GM19239 (cell line): ENCODE data around the gene TMEM273.
"Not testable (repeated sequence)": the region's sequence is repeated elsewhere in the genome, so short reads cannot be mapped to it uniquely, and the experiment has no call there.

Experiments
- DNase-seq: peaks from one replicate; pipeline ENCODE4 v3.0.0; 2011; ENCODE audit warnings: low spot score; ENCODE audit not compliant: insufficient read length
- FAIRE-seq: peaks from 2 replicates; lab custom pipeline; 2011; peaks lifted over from hg19 to GRCh38; lab: Jason Lieb, UNC

Gene TMEM273

GRCh38 chr10:49207113-49207512 lies 18.9 kb upstream of the TMEM273 start:
- peak; percentile 84 for FAIRE-seq
- DNase-seq = no peak

DNA sequence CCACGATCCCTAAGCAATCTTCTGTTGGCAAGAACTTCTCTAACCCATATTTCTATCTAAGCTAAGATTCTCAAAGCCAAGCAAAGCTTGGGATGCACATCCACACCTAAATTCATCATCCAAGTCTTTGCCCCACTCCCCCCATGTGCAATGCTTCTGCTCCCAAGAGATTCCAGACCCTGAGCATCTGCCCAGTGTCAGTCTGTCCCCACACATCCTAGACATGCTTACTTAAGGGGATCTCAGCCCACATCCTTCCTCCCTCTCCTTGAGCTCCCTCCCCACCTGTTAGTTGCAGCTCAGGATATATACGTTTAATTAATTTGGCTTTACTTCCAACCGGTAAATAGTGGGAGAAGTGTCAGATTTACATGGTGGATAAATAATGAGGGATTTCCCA lies 17.0 kb upstream of the TMEM273 start:
- FAIRE-seq (no peak), DNase-seq (no peak)

- DNase-seq (no peak), FAIRE-seq (no peak)
These were observed 15.9 kb upstream of the TMEM273 start for GRCh38 chr10:49204119-49204518.

DNA sequence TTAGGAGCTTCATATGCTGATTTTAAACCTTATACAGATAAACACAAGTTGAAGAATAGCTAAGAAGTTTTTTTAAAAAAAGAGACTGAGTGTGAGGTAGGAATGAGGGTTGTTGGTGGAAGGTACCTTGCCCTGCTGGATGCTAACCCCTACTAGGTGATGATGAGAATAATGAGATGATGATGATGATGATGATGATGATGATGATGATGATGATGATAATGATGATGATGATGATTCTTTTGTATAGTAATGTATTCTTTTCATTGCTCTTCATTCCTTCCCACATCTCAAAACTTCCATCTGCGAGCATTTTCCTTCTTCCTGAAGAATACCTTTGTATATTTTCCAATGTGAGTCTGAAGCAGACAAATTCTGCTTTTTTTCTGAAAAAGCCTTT lies 14.1 kb upstream of the TMEM273 start:
- no peak for FAIRE-seq

GRCh38 chr10:49200854-49201253 lies 12.7 kb upstream of the TMEM273 start:
- FAIRE-seq (no peak), DNase-seq (no peak)

More for the DNA sequence above, 14.1 kb upstream of the TMEM273 start:
- no peak for DNase-seq

DNA sequence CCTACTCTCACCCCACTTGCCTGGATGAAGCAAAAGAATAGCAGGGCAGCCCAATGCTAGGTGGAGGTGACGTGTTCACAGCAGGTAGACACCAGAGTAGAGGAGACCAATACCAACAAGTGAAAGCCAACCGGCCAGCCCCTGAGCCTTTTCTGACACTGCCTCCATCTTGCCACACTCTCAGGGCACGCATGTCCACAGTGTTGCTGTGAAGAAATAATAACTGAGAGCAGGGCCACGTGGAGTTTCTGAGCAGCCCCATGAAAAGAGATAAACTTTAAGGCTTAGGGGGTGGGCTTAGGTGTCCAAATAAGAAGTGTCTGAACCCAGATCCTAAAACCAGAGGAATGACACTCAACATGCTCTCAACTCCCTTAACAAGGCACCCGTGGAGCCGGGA lies 9.0 kb upstream of the TMEM273 start:
- FAIRE-seq (no peak), DNase-seq (no peak)

GRCh38 chr10:49195864-49196263 lies 7.7 kb upstream of the TMEM273 start:
- not testable (repeated sequence) for DNase-seq, FAIRE-seq

DNA sequence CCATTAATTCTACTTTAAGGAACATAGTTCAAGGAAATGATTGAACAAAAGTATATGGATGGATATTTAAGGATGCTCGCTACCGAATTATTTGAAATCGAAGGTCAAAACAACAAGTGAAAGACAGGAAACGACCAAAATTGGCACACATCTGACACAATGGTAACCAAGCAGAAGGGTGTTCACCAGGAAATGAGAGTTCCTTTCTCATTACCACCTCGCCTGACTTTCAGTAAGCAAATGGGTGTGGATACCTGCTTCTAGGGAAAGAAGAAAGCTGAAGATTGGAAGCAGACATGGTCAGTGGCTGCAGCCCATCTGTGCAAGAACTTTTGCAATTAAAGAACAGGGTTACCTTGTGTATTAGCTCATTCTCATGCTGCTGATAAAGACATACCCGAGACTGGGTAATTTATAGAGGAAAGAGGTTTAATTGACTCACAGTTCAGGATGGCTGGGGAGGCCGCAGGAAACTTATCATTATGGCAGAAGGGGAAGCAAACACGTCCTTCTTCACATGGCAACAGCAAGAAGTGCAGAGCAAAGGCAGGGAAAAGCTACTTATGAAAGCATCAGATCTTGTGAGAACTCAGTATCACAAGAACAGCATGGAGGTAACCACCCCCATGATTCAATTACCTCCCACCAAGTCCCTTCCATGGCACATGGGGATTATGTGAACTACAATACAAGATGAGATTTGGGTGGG lies 6.2 kb upstream of the TMEM273 start:
- DNase-seq = no peak
- peak; percentile 88 for FAIRE-seq

- FAIRE-seq = peak; percentile 89
- DNase-seq = no peak
These were observed 3.2 kb upstream of the TMEM273 start for GRCh38 chr10:49191349-49191748.

DNA sequence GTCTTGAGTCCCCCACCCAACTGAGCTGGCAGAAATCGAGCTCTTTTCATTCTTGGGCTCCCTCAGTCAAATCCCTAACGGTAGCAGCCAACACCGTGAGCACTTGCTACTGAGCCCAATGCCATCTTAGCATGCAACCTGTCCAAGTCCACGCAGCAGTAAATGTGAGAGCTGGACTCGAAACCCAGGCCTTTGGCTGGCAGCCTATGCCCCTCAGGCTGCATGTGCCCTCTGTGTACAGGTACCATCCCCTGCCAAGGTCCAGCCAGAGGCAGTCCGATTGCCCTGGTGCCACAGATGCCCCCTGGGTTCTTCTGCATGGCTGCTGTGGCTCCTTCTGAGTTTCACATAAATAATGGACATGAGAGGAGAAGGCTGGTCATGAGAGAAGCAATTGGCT lies 1.2 kb upstream of the TMEM273 start:
- no peak for DNase-seq
- FAIRE-seq = peak; percentile 79

DNA sequence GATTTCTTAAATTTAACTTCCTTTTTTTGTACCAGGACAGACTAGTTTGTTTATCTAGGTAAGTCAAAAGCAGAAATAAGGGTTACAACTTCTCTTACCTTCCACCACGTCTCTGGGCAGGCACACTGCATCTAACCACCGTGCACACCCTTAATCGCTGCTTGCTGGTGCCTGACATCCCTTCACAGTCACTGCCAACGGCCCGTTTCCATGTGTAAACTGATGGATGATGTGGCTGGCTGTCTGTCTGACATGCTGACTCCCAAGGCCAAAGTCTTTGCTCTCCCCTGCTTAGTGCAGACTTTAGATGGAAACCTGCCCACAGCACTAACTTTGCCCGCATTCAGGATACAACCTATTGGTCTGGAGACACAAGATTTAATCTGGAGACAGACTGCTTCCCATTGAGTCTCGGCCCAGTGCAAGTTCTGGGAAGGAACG lies 1.1 kb downstream of the TMEM273 start:
- DNase-seq = no peak
- peak; percentile 83 for FAIRE-seq

DNA sequence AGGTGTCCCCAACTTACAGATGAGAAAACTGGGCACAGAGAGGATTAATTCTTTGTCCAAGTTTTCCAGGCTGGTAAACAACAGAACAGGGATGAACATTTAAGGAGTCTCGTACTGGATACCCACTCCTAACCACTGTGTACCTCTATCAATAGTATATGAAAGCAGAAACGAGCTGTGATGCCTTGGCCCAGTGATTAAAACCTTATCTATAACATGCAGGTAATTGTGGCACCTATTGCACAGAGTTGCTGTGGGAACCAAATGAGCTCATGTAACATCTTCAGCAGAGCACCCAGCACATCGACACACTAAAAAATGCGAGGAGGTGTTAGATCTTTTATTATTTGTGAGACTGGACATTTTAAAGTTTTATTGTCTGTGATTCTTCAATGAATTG lies 1.6 kb downstream of the TMEM273 start:
- DNase-seq (no peak), FAIRE-seq (no peak)

- no peak for FAIRE-seq
- no peak for DNase-seq
These were observed 3.0 kb downstream of the TMEM273 start for GRCh38 chr10:49185213-49185612.

- FAIRE-seq (no peak), DNase-seq (no peak)
These were observed 3.5 kb downstream of the TMEM273 start for GRCh38 chr10:49184642-49185111.

- FAIRE-seq = peak; percentile 86
- DNase-seq = no peak
These were observed 4.3 kb downstream of the TMEM273 start for GRCh38 chr10:49183596-49184542.

DNA sequence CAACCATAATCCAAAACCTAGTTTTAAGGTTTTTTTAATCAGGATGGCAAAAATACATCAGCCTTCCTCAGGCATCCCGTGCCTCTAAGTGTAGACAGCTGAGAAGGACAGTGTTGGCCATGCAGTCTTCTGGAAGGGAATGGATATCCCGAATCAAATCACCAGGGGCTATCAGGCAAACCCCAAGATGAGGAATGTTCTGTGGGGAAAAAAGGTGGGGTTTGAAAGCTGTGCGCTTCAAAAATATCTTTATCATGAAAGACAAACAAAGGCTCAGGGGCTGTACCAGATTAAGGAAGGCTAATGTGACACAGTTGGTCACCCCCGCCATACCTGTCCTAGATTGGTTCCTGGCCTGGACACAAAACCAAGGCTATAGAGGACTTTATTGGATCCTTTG lies 5.4 kb downstream of the TMEM273 start:
- FAIRE-seq = peak; percentile 51

GRCh38 chr10:49180444-49180860 lies 7.7 kb downstream of the TMEM273 start:
- peak; percentile 93 for FAIRE-seq

More for the DNA sequence above, 5.4 kb downstream of the TMEM273 start:
- no peak for DNase-seq

DNA sequence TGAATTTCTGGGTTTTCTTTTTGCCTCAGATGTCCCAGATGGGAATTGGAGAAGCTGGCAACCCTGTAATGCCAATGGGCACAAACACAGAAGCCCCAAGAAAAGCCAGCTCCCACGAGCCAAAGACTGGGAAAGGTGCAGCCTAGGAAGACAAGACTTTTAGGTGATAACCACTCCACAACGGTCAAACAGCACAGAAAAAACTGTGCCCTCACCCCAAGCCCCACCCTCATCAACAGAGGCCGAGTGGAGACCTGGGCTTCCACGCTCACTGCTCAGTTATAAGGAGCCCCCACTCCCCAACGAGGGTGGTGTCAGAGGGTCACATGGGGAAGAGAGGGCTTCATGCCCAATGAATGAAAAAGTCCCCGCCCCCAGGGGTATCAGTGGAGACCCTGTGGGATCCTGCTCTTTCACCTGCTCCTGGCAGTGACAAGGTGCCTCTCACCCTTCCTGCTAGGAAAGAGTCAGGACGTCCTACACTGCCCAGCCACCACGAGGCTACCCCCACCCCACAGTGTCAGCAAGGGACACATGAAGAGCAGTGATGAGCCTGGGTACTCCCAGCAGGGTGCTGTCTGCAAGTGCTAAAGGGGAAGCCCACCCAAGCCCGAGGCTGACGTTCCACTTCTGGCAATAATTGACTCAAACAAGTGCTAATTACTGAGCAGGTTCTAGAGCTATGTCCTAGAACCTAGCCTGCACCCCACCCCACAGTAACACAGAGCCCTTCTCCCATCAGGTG lies 8.3 kb downstream of the TMEM273 start:
- no peak for DNase-seq
- no peak for FAIRE-seq

More at GRCh38 chr10:49180444-49180860, 7.7 kb downstream of the TMEM273 start:
- no peak for DNase-seq

DNA sequence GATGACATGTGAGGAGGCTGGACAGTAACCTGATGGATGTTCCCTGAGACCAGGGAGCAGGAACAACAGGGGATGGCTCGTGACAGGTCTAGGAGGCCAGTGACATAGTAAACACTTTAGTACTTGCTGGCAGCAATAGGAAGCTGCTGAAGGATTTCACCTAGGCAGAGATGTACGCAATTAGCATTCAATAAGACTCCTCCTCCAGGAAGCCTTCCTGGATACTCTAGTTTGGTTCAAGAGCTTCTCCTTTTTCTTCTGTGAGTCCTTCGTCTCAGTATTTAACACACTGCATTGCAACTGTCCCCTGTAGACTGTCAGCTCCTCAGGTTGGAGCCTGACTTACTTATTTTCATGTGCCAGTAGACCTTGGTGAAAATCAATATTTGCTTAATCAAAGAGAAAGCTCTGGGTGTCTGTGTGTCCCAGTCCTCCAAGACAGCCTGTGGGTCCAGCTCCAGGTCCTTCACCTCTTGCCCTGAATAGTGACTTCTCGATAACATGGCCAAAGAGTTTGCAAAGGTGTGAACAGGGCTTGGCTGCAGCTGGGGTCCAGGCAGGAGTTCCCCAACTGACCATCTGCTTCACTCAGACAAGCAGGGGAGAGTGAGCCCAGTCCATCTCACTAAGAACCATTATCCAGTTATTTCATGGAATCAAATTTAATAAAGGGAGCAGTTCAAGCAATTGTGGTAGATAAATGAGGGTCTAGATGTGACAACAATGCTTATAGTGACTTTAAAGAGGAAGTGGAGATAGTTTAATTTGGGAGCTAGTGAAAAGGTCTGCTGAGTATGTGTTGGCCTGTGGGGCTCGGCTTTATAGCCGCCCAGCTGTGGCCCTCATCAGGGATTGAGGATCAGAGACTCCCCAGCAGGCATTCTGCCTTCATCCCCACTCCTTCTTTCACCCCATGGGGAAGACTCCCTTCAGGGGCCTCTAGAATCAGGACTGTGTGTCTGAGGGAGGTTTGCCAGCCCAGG lies 9.4 kb downstream of the TMEM273 start:
- FAIRE-seq = peak; percentile 39
- DNase-seq = no peak
